Activated CD4-positive, alpha-beta T cell treated with anti-CD3 and anti-CD28 coated beads, Interleukin-2, Interleukin-6, amounts not matched to agents 100 ng/mL and 50 ng/mL, durations not matched to agents 16 hours and 8 hours (primary cell): Measurements from ENCODE around the gene CNPY1.
"Not testable (repeated sequence)": the region's sequence is repeated elsewhere in the genome, so short reads cannot be mapped to it uniquely, and the experiment has no call there.

Experiments
- DNase-seq: peaks from one replicate; pipeline ENCODE4 v3.0.0-alpha.2; 2020

Gene CNPY1

GRCh38 chr7:155530601-155531000, 15.8 kb downstream of the CNPY1 start:
- no peak for DNase-seq

- DNase-seq: no peak
These were observed 16.5 kb downstream of the CNPY1 start for GRCh38 chr7:155529845-155530244.

- DNase-seq: no peak
These were observed 17.0 kb downstream of the CNPY1 start for GRCh38 chr7:155529346-155529745.

GRCh38 chr7:155527664-155528063, 18.7 kb downstream of the CNPY1 start:
- DNase-seq: no peak

- no peak for DNase-seq
These were observed 20.1 kb downstream of the CNPY1 start for GRCh38 chr7:155526225-155526624.

- DNase-seq: no peak
These were observed 22.3 kb downstream of the CNPY1 start for GRCh38 chr7:155524018-155524556.

- no peak for DNase-seq
These were observed 23.1 kb downstream of the CNPY1 start for GRCh38 chr7:155523168-155523675.

GRCh38 chr7:155521743-155522398, 24.5 kb downstream of the CNPY1 start:
- DNase-seq: no peak

GRCh38 chr7:155521007-155521742, 25.2 kb downstream of the CNPY1 start:
- no peak for DNase-seq

GRCh38 chr7:155520114-155520513, 26.2 kb downstream of the CNPY1 start:
- DNase-seq: no peak

GRCh38 chr7:155519358-155519757, 27.0 kb downstream of the CNPY1 start:
- DNase-seq: not testable (repeated sequence)

- no peak for DNase-seq
These were observed 27.7 kb downstream of the CNPY1 start for GRCh38 chr7:155518633-155519032.

- no peak for DNase-seq
These were observed 28.4 kb downstream of the CNPY1 start for GRCh38 chr7:155517969-155518368.

GRCh38 chr7:155517452-155517851, 28.9 kb downstream of the CNPY1 start:
- no peak for DNase-seq

GRCh38 chr7:155516466-155516865, 29.9 kb downstream of the CNPY1 start:
- DNase-seq: no peak

- DNase-seq: no peak
These were observed 31.0 kb downstream of the CNPY1 start for GRCh38 chr7:155515318-155515717.

- no peak for DNase-seq
These were observed 32.1 kb downstream of the CNPY1 start for GRCh38 chr7:155514296-155514695.

- no peak for DNase-seq
These were observed 32.6 kb downstream of the CNPY1 start for GRCh38 chr7:155513543-155514285.

GRCh38 chr7:155512246-155512887, 34.0 kb downstream of the CNPY1 start:
- no peak for DNase-seq

GRCh38 chr7:155511702-155511996, 34.7 kb downstream of the CNPY1 start:
- DNase-seq: no peak

- no peak for DNase-seq
These were observed 35.2 kb downstream of the CNPY1 start for GRCh38 chr7:155510975-155511701.
